Colon (tissue), 2 donors: ENCODE results near the gene SEC61A2.

Experiments
- FAIRE-seq: peaks from 2 replicates; lab custom pipeline; 2012; peaks lifted over from hg19 to GRCh38; lab: Jason Lieb, UNC
- donor health status: control.
- donor health status: control.

Gene SEC61A2

DNA sequence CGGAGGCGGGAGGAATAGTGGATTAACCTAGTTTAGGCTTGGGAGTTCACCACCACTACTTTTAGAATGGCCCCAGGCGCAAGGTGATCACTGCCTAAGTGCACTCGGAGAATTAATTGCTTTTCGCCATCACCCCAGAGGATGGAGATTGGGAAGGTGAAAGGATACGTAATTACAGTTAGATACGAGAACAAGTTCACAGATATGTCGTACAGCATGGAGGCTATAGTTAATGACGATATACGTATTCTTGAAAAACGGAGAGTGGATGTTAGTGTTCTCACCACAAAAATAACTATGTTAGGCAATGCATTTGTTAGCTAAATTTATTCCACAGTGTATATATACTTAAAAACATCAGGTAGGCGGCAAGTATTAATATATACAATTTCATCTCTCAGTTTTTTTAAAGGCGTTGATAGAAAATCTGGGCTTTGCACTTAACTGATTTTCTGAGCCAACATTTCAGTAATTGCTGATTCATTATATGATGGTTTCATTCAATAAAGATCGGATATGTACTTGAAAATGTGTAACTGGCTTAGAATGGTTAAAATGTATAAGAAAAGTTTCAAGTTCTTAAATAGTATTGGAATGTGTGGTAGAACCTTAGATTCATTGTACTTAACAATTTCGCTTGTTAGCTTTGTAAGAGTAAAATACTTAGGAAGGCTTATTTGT is 67.2 kb downstream of the SEC61A2 start:
- no peak for FAIRE-seq

DNA sequence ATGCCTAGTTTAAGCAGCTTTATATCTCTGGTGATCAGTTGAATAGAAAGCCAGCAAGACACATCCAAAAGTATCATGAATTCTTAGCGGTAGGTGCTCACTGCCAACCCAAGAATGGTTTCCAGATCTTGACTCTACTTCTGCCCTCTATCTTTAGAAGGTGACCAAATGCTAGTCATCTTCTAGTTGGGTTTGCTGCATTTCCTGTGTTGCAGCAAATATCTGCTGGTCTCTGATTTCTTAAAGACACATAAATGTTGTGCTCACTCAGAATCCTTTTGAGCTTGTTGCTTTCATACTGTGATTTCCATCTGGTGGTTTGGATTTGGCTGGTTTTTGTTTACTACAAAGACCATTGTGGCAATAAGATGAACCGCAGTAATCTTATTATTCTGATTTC is 68.7 kb downstream of the SEC61A2 start:
- FAIRE-seq: no peak

DNA sequence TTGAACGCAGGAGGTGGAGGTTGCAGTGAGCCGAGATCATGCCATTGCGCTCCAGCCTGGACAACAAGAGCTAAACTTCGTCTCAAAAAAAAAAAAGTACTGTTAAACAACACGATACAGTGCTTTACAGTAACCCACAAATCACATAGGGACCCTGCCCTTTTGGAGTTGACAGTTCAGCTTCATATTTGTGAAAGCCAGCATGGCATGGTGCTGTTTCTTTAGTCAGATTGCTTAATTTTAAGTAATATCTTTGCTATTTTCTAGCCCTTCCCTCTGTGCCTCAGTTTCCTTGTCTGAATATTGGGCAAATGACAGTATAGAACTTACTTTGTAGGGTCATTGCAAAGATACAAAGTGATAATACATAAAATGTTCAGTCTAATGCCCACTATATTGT is 71.4 kb downstream of the SEC61A2 start:
- FAIRE-seq: no peak

DNA sequence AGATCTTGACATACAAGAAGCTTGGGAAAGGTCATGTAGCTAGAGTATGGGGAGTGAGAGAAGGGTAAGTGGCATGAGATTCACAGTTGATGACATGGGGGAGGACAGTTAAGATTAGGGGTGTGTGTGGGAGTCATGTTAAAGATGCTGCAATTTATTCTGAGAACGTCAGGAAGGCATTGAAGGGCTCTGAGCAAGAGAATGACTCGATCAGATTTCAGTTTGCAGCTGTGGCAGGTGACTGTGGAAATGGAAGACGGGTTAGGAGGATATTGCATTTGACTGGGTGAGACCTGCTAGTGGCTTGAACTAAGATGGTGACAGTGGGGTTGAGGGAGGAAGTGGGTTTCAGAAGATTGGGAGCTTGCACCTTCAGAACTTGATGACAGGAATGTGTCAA is 72.1 kb downstream of the SEC61A2 start:
- no peak for FAIRE-seq

DNA sequence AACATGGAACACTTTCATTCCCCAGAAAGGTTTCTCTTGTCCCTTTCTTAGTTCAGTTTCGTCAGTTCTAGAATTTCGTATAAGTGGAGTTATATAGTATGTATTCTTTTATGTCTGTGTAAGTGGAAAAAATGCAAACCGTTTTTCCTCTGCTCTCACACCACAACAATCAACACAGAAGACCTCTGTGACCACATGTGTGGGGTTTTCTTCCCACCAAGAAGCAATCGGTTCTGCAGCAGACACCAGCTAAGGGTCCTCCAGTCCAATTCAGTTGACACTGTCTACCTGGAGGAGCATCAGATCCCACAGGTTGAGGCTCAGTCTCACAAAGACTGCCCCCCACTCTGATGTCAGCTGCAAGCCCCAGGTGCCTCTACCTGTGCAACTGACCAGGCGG is 72.7 kb downstream of the SEC61A2 start:
- FAIRE-seq: no peak

GRCh38 chr10:12205082-12205481 is 75.6 kb downstream of the SEC61A2 start:
- FAIRE-seq: no peak

DNA sequence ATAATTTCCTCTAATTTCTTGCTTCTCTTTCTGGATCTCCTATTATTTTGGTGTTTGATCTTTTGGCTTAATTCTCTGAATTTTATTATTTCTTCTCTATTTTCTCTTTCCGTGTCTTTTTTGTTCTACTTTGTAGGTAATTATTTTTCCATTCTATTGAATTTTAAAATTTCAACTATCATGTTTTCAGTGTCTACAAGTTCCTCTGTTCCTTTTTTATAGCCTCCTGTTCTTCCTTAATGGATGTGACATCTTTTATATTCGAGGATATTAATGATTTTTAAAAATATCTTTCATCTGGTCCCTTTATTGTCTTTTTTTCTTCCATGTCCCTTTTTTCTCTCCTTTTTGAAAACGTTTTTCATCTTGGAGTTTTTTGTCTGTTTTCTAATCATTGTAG is 77.6 kb downstream of the SEC61A2 start:
- FAIRE-seq: no peak

- FAIRE-seq: no peak
Measured at GRCh38 chr10:12208460-12208859, 79.0 kb downstream of the SEC61A2 start.

- FAIRE-seq: no peak
Measured at GRCh38 chr10:12212454-12212853, 83.0 kb downstream of the SEC61A2 start.

- FAIRE-seq: no peak
Measured at GRCh38 chr10:12213621-12214020, 84.1 kb downstream of the SEC61A2 start.

- no peak for FAIRE-seq
Measured at GRCh38 chr10:12214093-12214492, 84.6 kb downstream of the SEC61A2 start.

- peak; percentile 69 for FAIRE-seq
Measured at GRCh38 chr10:12214763-12215218, 85.3 kb downstream of the SEC61A2 start.
